Breast epithelium (tissue), 4 donors: Measurements from ENCODE around the gene APBB2. TPM values are rescaled to one million over a fixed set of nuclear protein-coding genes. Genes with fewer than 3 reads are reported as not detected.

ENCODE experiments used
- DNase-seq, 2 donors: peaks; one replicate each; pipeline ENCODE4 v3.0.0-alpha.2; 2019; ENCODE audit warnings: low spot score in 2 of 2
- H3K27ac ChIP-seq, 2 donors: fragments of 200-600 bp; sonication (generic) in 1 of 2; one replicate each; pipeline ENCODE4 v1.5.1; 2016 to 2019; ENCODE audit warnings: mild to moderate bottlenecking in 1 of 2
- H3K27me3 ChIP-seq, 2 donors: fragments of 200-600 bp; sonication (generic) in 1 of 2; one replicate each; pipeline versions ENCODE4 v1.5.1 to v1.6.0; 2017 to 2019; ENCODE audit warnings: control low read depth in 1 of 2, mild to moderate bottlenecking in 1 of 2
- H3K36me3 ChIP-seq: fragments of 200-600 bp; one replicate; pipeline ENCODE4 v1.5.1; 2019
- H3K4me1 ChIP-seq, 2 donors: fragments of 200-600 bp; sonication (generic); one replicate each; pipeline ENCODE4 v1.5.1; 2016 to 2019; ENCODE audit warnings: control low read depth in 1 of 2
- H3K4me3 ChIP-seq, 3 donors: fragments of 200-600 bp; sonication (generic); 1 replicate in 2 of 3; 2 replicates in 1 of 3; pipeline ENCODE4 v1.5.1; 2016 to 2019; ENCODE audit warnings: mild to moderate bottlenecking in 3 of 3, moderate library complexity in 2 of 3
- H3K9me3 ChIP-seq, 2 donors: fragments of 200-600 bp; sonication (generic) in 1 of 2; one replicate each; pipeline ENCODE4 v1.5.1; 2016 to 2019; ENCODE audit warnings: control low read depth in 1 of 2
- POLR2A ChIP-seq: fragments of 450-650 bp; IDR thresholded peaks from one replicate; pipeline ENCODE4 v1.6.1; 2016; ENCODE audit warnings: antibody characterized with exemption, mild to moderate bottlenecking, moderate library complexity
- POLR2AphosphoS5 ChIP-seq, 3 donors: sonication (generic); formaldehyde crosslinking; IDR thresholded peaks; one replicate each; pipeline ENCODE4 v1.6.1; 2017; ENCODE audit warnings: antibody characterized with exemption in 3 of 3
- intact Hi-C: fragments of 100-400 bp; cut with DNase I; formaldehyde crosslinking; loops from one replicate; pipeline ENCODE4 v1.15.1; 2023; ENCODE audit warnings: low total_unique reads
- total RNA-seq, 3 donors: library from RNA; depleted of rRNA; stranded (reverse); fragments of >200 nt; gene quantifications; one replicate each; pipeline ENCODE4 v1.1.0, GENCODE V29; 2016
- TF ChIP-seq, protein P1 (sequence below), 3 donors: fragments of 450-650 bp; IDR thresholded peaks; one replicate each; pipeline ENCODE4 v1.5.1; 2016 to 2017; ENCODE audit warnings: antibody characterized with exemption in 3 of 3, mild to moderate bottlenecking in 3 of 3, moderate library complexity in 3 of 3

Gene APBB2
- total RNA-seq, 3 donors from 2014 or later: 87.4 to 192 (median 153) TPM

DNA sequence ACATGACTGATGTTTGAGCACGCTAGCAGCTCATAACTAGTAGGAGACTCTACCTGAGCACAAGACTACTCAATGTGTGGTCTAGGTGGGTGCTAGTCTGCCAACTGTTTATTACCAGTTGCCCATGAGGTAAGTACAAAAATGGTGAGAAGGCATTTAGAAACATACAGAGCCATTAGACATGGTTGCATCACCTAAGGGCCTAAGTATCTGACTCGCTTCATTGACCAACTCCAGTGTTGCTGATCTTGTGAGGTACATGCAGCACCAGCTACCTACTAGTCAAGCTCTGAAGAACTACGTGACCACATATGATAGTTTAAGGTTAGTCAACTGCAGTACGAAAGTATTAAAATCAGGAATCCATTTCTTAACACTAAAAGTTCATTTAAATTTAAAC, 39.9 kb downstream of the APBB2 start:
- TF ChIP-seq POLR2A (no peak), POLR2AphosphoS5 (IDR thresholded peaks at IDR 0.05) (no peak)
- TF ChIP-seq, protein P1, sequence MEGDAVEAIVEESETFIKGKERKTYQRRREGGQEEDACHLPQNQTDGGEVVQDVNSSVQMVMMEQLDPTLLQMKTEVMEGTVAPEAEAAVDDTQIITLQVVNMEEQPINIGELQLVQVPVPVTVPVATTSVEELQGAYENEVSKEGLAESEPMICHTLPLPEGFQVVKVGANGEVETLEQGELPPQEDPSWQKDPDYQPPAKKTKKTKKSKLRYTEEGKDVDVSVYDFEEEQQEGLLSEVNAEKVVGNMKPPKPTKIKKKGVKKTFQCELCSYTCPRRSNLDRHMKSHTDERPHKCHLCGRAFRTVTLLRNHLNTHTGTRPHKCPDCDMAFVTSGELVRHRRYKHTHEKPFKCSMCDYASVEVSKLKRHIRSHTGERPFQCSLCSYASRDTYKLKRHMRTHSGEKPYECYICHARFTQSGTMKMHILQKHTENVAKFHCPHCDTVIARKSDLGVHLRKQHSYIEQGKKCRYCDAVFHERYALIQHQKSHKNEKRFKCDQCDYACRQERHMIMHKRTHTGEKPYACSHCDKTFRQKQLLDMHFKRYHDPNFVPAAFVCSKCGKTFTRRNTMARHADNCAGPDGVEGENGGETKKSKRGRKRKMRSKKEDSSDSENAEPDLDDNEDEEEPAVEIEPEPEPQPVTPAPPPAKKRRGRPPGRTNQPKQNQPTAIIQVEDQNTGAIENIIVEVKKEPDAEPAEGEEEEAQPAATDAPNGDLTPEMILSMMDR (IDR thresholded peaks at IDR 0.05): no peak
- H3K27me3 ChIP-seq: no peaks in the 10 kb centered on the region
- intact Hi-C loops: no loop called here
- no peaks in the 10 kb centered on the region for H3K36me3 ChIP-seq
- H3K4me1 ChIP-seq: peaks cover 5 to 9% of the 10 kb centered on the region in 2 donors
- no peak overlapping the region for H3K4me3 ChIP-seq
- no peaks in the 10 kb centered on the region for H3K9me3 ChIP-seq
- DNase-seq: no peak
- peak overlapping the region in 1 of 2 donors; percentile 23 for H3K27ac ChIP-seq

DNA sequence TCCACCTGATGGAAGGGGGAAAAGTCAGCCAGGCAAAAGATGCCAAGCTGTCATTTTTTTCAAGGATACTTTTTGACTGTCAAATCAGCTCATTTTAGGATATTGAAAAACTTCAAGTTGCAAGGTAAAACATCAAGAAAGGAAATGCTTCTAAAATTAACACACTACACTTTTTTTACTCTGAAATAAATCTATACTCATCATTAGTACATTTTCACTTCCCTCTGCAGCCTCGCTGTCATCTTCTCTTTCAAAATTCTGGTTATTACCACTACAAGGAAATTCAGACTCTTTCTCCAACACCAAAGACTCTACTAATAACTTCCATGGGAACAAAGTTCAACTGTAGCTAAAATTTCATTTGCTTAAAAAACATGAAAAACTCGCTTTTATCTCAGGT, 41.6 kb downstream of the APBB2 start:
- H3K4me1 ChIP-seq: no peaks in the 10 kb centered on the region
- intact Hi-C loops: no loop called here

DNA sequence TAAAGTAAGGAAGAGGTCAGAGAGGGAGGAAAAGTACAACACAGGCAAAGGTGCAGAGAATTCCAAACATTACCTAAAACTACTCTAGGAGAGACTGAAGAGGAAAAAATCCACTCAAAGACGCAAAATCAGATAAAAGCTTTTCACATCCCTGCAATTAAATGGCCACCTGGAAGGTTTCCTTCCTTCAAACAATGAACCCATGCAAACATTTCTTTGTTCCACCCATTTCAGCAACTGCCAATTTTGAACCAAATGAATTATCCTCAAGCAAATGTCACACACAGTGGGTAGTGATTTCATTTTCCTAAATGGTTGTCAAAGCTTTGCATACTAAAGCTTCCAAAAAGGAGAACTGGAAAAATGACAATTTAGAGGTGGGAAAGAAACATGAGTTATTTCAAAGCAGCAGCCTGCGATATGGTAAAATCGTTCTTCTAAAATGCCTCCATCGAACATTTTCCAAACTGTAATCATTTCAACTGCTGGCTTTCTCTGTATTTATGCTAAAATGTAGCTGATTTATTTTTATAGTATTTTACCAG, 45.0 kb downstream of the APBB2 start:
- Histone ChIP-seq H3K9me3 (no peaks in the 10 kb centered on the region), H3K4me3 (peak overlapping the region in 1 of 3 donors; percentile 7), H3K27me3 (no peaks in the 10 kb centered on the region), H3K36me3 (no peaks in the 10 kb centered on the region), H3K27ac (peak overlapping the region; percentile 41 to 45), H3K4me1 (no peaks in the 10 kb centered on the region)
- intact Hi-C loops: no loop called here
- no peak for DNase-seq
- TF ChIP-seq POLR2A (no peak), POLR2AphosphoS5 (IDR thresholded peaks at IDR 0.05) (no peak)
- TF ChIP-seq, protein P1 (IDR thresholded peaks at IDR 0.05): no peak

More for the DNA sequence above, 41.6 kb downstream of the APBB2 start:
- Histone ChIP-seq H3K9me3 (no peaks in the 10 kb centered on the region), H3K27me3 (no peaks in the 10 kb centered on the region), H3K27ac (no peak overlapping the region), H3K4me3 (no peak overlapping the region), H3K36me3 (no peaks in the 10 kb centered on the region)
- DNase-seq: no peak
- TF ChIP-seq POLR2A (no peak), POLR2AphosphoS5 (IDR thresholded peaks at IDR 0.05) (no peak)
- TF ChIP-seq, protein P1 (IDR thresholded peaks at IDR 0.05): no peak

DNA sequence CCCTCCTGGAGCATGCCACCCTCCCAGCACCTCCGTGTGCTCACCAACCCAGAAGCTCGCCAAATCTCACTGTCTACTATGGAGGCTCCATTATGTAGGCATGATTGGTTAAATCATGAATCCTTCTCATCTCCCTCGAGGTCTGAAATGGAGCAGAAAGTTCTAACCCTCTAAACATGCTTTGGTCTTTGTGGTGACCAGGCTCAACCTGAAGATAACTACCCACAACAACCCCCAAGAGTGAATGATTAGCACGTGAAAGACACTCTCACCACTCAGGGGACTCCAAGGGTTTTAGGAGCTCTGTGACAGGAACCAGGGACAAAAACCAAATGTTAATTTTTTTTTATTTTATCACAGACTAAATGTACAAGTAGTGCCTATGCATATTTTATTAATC, 47.2 kb downstream of the APBB2 start:
- Histone ChIP-seq H3K9me3 (no peaks in the 10 kb centered on the region), H3K27me3 (no peaks in the 10 kb centered on the region), H3K4me3 (no peak overlapping the region), H3K27ac (no peak overlapping the region), H3K36me3 (no peaks in the 10 kb centered on the region), H3K4me1 (no peaks in the 10 kb centered on the region)
- DNase-seq: no peak
- intact Hi-C loops: no loop called here
- TF ChIP-seq POLR2AphosphoS5 (IDR thresholded peaks at IDR 0.05) (no peak), POLR2A (no peak)
- TF ChIP-seq, protein P1 (IDR thresholded peaks at IDR 0.05): no peak

DNA sequence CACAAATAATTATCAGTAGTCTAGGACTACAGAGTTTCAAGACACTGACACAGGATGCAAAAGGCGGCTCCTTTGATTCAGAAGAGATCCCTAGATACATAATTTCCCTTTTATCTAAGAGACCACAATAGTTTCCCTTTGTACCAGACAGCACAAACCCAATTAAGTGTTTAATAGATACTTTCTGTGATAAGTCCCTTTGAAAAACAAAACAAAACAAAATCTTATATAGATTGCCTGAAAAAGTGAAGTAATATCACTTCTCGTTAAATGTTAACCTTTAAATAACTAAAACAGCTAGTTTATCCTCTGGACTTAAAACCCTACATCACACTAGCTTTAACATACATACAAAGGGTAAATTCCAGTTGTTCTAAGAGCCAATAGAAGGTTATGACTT, 49.9 kb downstream of the APBB2 start:
- Histone ChIP-seq H3K4me3 (no peak overlapping the region), H3K9me3 (no peaks in the 10 kb centered on the region), H3K27me3 (no peaks in the 10 kb centered on the region), H3K27ac (no peak overlapping the region), H3K4me1 (no peaks in the 10 kb centered on the region), H3K36me3 (no peaks in the 10 kb centered on the region)
- TF ChIP-seq POLR2AphosphoS5 (IDR thresholded peaks at IDR 0.05) (no peak), POLR2A (no peak)
- TF ChIP-seq, protein P1 (IDR thresholded peaks at IDR 0.05): no peak
- intact Hi-C loops: no loop called here
- no peak for DNase-seq
